Measurements from ENCODE around the gene MLANA.
A peak's percentile ranks its signal among the peaks of the same experiment; 100 is the strongest.

The MLANA gene, protein sequence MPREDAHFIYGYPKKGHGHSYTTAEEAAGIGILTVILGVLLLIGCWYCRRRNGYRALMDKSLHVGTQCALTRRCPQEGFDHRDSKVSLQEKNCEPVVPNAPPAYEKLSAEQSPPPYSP

GRCh38 chr9:5890641-5891040, at the start of gene MLANA:
TSS of gene MLANA (plus strand) at chr9:5890889. CDS start at chr9:5892475, 1,586 bp downstream.
- DNase-seq = no peak

GRCh38 chr9:5841771-5842573, 48.7 kb upstream of the MLANA start:
- no peak for DNase-seq

- no peak for DNase-seq
These were observed 47.5 kb upstream of the MLANA start for GRCh38 chr9:5842929-5843793.

DNA sequence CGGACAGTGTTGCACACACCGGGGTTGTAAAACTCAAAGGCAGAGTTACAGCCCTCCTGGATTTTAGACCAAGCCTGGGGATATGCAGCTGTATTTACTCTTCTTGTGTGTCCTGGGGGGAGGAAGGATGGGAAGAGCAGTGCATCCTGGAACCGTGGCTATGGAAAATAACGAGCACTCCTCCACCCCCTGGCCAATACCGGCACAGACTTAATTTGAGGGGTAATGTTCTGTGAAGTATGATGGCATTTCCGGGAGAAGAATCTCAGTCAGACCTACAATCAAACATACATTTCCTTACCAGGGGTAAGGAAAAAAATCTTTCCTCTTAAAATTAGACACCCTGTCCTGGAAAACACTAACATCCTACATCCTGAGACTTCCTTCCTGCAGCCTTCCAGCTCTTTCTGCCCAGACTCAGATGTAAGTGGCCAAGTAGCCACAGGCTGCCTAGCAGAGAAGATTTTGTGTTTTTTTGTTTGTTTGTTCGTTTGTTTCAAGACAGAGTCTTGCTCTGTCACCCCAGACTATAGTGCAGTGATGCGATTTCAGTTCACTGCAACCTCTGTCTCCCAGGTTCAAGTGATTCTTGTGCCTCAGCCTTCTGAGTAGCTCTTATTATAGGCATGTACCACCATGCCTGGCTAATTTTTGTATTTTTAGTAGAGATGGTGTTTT, 46.8 kb upstream of the MLANA start:
- peak; percentile 95 for DNase-seq

DNA sequence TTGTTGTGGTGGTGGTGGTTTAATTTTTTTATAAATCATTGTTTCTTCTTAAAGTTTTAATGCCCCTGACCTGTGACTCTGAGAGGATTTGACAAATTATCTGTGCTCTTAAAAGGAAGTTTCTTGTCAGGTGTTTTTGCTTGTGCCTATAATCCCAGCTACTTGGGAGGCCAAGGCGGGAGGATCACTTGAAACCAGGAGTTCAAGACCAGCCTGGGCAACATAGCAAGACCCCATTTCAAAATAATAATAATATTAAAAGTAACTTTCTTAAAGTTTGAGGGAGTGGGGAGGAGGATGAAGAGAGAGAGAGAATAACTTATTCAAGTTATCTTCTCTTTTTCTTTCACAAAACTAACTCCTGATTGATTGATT, 45.5 kb upstream of the MLANA start:
- no peak for DNase-seq

DNA sequence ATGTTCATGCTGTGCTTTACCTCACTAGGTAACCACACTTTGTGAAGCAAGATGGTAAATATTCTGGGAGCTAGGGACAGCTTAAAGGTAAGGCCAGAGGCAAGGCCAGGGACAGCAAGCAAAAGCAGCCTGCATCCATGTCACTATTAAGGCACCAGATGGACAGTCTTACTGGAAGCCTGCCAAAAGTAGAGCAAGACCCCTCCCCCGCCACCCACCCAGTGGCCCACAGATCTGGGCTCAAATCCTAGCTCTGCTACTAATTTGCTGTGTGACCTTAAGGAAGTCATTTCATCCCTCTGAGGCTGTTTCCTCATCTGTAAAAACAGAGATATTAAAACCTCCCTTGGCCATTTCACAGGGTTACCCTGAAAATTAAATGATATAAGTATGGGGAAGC, 44.6 kb upstream of the MLANA start:
- peak; percentile 89 for DNase-seq

GRCh38 chr9:5846501-5846921, 44.2 kb upstream of the MLANA start:
- peak; percentile 90 for DNase-seq

GRCh38 chr9:5848372-5848882, 42.3 kb upstream of the MLANA start:
- no peak for DNase-seq

DNA sequence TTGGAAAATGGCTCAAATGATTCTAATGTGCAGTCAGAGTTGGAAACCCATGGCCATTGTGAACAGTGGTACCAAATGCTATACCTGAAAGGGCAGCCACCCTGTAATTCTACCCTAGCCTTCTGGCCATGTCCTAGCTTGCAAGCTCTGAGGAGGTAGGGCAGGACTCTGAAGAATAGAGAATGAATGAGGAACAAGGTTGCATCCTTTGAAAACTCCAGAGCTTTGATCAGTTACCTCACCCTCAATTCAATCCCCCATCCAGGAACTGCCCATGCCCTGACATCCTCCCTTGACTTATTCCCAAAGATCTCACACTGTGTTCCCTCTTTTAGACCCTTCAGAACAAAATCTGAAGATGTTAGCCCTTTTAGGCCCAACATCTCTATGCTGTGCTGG, 40.0 kb upstream of the MLANA start:
- no peak for DNase-seq

GRCh38 chr9:5851445-5851844, 39.2 kb upstream of the MLANA start:
- DNase-seq = no peak

DNA sequence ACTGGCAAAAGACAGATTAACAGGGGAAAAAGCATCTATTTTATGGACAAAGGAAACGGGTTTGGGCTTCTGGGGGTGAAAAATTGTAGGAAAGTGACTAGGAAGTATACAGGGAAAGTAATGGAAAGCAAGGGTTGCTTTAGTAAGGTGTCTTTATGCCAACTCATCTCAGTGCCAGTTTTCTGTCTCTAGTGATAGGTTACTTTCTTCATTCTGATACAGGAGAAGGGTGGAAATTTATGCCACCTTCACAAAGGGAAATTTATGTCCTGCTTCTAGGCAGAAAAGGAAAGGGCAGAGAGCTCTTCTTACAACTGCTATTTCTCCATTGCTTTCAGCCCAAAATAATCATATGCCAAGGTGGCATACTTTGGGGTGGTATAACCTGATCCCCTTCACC, 37.7 kb upstream of the MLANA start:
- no peak for DNase-seq

DNA sequence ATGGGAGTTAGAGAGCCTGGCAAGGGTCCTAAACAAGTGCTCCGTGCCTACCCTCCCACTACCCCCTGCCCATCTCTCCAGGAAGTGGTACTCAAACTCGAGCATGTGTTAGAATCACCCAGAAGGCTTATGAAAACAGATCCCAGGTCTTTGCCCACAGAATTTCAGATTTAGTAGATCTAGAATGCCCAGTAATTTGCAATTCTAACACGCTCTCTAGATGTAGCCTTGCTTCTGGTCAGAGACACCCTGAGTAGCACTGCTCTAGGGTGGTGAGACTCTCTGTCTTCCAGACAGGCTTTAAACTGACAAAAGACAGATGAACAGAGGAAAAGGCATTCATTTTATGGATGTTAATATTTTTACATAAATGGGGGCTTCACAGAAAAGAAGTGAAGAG, 37.1 kb upstream of the MLANA start:
- DNase-seq = no peak

GRCh38 chr9:5854063-5854790, 36.5 kb upstream of the MLANA start:
- DNase-seq = no peak

- no peak for DNase-seq
These were observed 32.8 kb upstream of the MLANA start for GRCh38 chr9:5857928-5858327.

DNA sequence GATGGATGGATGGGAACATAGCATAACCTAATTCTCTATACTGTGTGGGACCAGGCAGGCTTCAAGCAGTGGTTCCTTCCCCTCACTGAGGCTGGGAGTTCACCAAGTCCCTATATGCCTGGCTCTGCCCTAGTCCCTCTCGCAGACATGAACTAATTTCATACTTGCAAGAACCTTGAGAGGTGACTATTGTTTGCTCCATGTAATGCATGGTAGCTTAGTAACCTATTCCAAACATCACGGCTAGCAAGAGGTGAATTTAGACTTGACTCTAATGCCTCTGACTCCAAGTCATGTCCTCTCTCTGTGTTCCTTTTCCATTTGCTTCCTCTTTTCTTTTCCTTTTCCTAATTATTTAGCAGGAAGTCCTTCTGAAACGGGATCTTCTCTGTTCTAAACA, 31.9 kb upstream of the MLANA start:
- no peak for DNase-seq

DNA sequence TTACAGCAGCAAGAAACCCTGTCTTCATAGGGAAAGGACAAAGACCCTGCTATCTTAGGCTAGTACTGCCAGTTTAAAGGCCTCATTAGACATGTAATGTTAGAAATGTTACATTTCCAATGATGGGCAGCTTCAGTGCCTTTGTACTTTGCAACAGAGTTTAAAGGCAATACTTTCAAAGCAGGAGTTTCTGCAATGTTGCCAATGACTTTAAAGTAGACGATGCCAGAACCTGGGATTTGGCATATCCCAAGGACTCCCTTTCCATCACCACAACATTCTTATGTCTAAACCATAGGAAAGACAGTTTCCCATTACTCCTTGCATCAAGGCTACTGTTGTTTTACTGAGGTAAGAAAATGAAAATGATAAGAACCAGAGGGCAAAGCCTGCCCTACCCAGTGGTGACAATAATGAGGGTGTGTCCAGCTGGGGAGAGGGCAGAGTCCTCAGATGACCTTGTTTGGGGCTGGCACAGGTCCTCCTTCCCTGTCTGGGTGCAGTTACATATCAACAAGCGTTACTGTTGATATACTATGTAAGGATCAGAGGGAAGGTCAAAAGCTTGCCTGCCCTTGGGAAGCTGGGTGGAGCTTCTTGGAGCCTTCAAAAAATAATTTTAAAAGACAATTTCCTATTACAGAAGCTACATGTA, 27.5 kb upstream of the MLANA start:
- no peak for DNase-seq

DNA sequence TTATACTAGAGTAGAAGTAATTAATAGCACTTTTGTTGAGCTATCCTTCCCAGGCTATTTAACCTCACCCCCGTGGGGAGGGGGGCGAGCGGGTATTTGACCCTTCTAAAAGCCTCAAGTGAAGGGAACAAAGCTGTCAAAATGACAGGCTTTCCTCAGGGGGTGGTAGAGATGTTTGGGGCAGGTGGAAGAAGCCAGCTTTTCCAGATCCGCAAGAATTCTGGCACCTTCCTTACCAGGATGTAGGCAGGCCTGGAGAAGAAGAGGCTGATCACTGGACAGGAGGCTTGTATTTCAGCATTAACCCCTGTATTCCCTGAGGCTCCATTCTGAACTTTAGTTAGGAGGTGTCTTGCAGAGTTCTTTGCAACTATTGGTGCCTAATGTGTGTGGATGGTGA, 26.2 kb upstream of the MLANA start:
- no peak for DNase-seq

GRCh38 chr9:5866272-5866671, 24.4 kb upstream of the MLANA start:
- no peak for DNase-seq

DNA sequence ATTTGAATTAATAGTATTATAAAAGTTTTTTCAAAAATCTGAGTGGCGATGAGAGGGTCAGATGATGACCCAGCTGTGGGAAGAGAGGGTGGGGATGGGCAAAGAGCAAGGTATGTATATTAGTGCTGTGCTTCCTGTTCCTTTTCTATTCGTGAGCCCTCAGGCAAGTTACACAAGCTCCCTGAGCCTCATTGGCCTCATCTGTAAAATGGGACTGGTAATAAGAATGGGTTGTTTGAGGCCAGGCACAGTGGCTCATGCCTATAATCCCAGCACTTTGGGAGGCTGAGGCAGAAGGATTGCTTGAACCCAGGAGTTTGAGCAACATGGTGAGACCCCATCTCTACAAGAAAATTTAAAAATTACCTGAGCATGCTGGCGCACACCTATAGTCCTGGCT, 24.0 kb upstream of the MLANA start:
- DNase-seq = no peak

DNA sequence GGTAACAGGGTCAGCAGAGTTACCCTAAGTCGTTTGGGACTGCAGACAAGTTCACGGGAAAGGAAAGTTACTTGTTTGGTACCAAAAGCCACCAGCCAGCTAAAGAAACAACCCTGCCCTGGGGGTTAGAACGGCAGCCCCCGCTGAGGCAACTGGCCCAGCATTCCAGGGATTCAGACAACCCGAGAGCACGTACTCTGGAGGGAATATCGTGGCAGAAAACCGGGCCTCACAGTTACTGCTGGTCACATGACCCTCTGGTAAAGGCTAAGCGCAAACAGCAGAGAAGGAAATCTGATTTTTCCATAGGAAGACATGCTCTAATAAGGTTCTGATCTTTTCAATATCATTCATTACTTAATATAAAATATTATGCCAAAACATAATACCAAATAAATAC, 22.5 kb upstream of the MLANA start:
- no peak for DNase-seq

DNA sequence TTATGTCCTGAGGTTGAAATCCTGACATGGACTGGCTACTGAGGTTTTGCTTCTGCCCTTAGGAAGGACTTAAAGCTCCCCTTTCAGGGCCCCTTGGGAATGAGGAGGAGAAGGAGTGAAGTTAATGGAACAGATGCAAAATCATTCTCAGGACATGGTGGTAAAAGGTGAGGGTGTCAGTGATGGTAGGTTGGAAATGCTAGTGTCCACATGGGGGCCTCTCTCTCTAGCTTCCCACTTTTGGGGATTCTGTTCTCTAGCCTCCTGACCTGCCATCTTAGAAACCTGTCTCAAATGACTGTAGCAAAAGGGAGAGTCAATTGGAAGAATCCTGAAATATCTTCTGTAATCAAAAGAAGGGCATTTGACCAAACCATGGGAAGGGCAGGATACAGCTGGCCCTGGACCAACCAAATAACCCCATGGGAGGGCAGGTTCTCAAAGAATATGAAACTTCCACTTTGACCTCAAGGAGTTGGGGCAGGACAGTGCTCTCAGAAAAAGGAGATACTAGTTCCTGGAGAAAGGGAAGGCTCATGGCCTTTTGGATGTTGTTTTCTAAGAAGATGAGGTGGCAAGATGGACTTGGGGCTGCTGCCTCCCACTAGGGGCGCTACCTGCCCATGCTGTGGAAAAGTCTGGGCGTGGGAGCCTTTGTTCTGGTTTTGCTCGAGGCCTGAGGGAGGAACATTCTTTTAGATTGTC, 21.2 kb upstream of the MLANA start:
- no peak for DNase-seq

All from NCI-H69 (cell line).